ENCODE data around the gene ZBTB20.

DNA sequence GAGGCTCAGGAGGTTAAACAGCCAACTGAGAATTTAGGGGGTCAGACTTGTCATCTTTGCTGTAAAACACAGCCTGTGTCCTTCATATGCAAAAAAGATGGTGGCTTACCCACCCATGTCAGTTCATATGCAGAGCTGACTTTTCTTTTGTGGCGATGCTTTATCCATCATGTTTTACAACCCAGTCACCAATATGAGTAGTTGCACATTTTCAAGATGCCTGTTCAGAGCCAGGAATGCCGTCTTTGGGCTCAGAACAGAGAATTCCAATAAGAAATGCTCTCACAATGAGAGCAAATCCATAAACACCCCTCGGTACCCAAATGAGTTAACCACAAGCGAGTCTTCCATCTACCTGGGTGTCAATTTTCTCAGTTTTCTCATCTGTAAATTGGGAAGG, 769.7 kb downstream of the ZBTB20 start:
- TF ChIP-seq POLR2AphosphoS5 (IDR thresholded peaks at IDR 0.05; ENCODE audit: low read depth, low read length) (no peak), TAF1 (IDR thresholded peaks at IDR 0.05; ENCODE audit: borderline replicate concordance, insufficient read depth, low read length) (no peak)
